ENCODE results near the gene PSME3.
A peak's percentile ranks its signal among the peaks of the same experiment; 100 is the strongest.

PSME3 gene

GRCh38 chr17:42817866-42818265 lies 15.3 kb upstream of the PSME3 start:
- no peak for DNase-seq (ENCODE audit: low read depth)

GRCh38 chr17:42818379-42818778 lies 14.8 kb upstream of the PSME3 start:
- no peak for DNase-seq (ENCODE audit: low read depth)

- DNase-seq (ENCODE audit: low read depth), result no peak
Measured at GRCh38 chr17:42819939-42820535, 13.2 kb upstream of the PSME3 start.

- no peak for DNase-seq (ENCODE audit: low read depth)
Measured at GRCh38 chr17:42821176-42821575, 12.0 kb upstream of the PSME3 start.

GRCh38 chr17:42827472-42827871 lies 5.7 kb upstream of the PSME3 start:
- no peak for DNase-seq (ENCODE audit: low read depth)

GRCh38 chr17:42830971-42831370 lies 2.2 kb upstream of the PSME3 start:
- DNase-seq (ENCODE audit: low read depth), result no peak

- no peak for DNase-seq (ENCODE audit: low read depth)
Measured at GRCh38 chr17:42832213-42832933, 824 bp upstream of the PSME3 start.

- no peak for DNase-seq (ENCODE audit: low read depth)
Measured at GRCh38 chr17:42833767-42834422, 698 bp downstream of the PSME3 start.

GRCh38 chr17:42835732-42836131 lies 2.5 kb downstream of the PSME3 start:
- DNase-seq (ENCODE audit: low read depth), result no peak

GRCh38 chr17:42841975-42842685 lies 8.9 kb downstream of the PSME3 start:
- DNase-seq (ENCODE audit: low read depth), result no peak

- peak; percentile 15 for DNase-seq (ENCODE audit: low read depth)
Measured at GRCh38 chr17:42843358-42843934, 10.2 kb downstream of the PSME3 start.

- peak; percentile 16 for DNase-seq (ENCODE audit: low read depth)
Measured at GRCh38 chr17:42844271-42844670, 11.1 kb downstream of the PSME3 start, which contains the start of gene AOC2. Gene AOC2 (plus strand): TSS chr17:42844580. CDS start chr17:42844627, 47 bp downstream.

- no peak for DNase-seq (ENCODE audit: low read depth)
Measured at GRCh38 chr17:42844761-42845555, 11.8 kb downstream of the PSME3 start.

GRCh38 chr17:42845556-42845917 lies 12.3 kb downstream of the PSME3 start:
- DNase-seq (ENCODE audit: low read depth), result no peak

GRCh38 chr17:42845918-42846593 lies 12.9 kb downstream of the PSME3 start:
- no peak for DNase-seq (ENCODE audit: low read depth)

- peak; percentile 12 for DNase-seq (ENCODE audit: low read depth)
Measured at GRCh38 chr17:42846594-42847280, 13.5 kb downstream of the PSME3 start.

GRCh38 chr17:42848093-42848492 lies 14.9 kb downstream of the PSME3 start:
- DNase-seq (ENCODE audit: low read depth), result no peak

GRCh38 chr17:42849031-42849430 lies 15.8 kb downstream of the PSME3 start:
- DNase-seq (ENCODE audit: low read depth), result no peak

GRCh38 chr17:42849451-42850181 lies 16.4 kb downstream of the PSME3 start:
- DNase-seq (ENCODE audit: low read depth), result no peak

- DNase-seq (ENCODE audit: low read depth), result no peak
Measured at GRCh38 chr17:42850954-42851353, 17.8 kb downstream of the PSME3 start, which contains the start of gene AOC3. Gene AOC3 (plus strand): TSS chr17:42851199. CDS start chr17:42851344, 145 bp downstream.
